GM18907 (cell line): ENCODE data around the gene MICAL3.

Experiments used
- ATAC-seq: cut with Tn5 transposase; IDR thresholded peaks from one replicate; pipeline ENCODE4 v1.9.1; 2021; ENCODE audit warnings: mild to moderate bottlenecking, moderate library complexity; ENCODE audit not compliant: unreplicated experiment

The MICAL3 gene

GRCh38 chr22:17828502-17829080, 195.8 kb downstream of the MICAL3 start:
- ATAC-seq, result no peak

GRCh38 chr22:17827466-17827865, 196.9 kb downstream of the MICAL3 start:
- no peak for ATAC-seq

GRCh38 chr22:17825876-17826550, 198.3 kb downstream of the MICAL3 start:
- ATAC-seq, result no peak

- ATAC-seq, result no peak
Measured at GRCh38 chr22:17824457-17824856, 199.9 kb downstream of the MICAL3 start.

- ATAC-seq, result no peak
Measured at GRCh38 chr22:17823964-17824363, 200.4 kb downstream of the MICAL3 start.

- no peak for ATAC-seq
Measured at GRCh38 chr22:17823226-17823625, 201.1 kb downstream of the MICAL3 start.

GRCh38 chr22:17822087-17822486, 202.3 kb downstream of the MICAL3 start:
- ATAC-seq, result no peak

GRCh38 chr22:17820879-17821439, 203.4 kb downstream of the MICAL3 start:
- no peak for ATAC-seq

- no peak for ATAC-seq
Measured at GRCh38 chr22:17818649-17819048, 205.7 kb downstream of the MICAL3 start.

- no peak for ATAC-seq
Measured at GRCh38 chr22:17818180-17818579, 206.2 kb downstream of the MICAL3 start.

- ATAC-seq, result no peak
Measured at GRCh38 chr22:17817511-17818065, 206.8 kb downstream of the MICAL3 start.

- ATAC-seq, result no peak
Measured at GRCh38 chr22:17817079-17817478, 207.3 kb downstream of the MICAL3 start.

- ATAC-seq, result no peak
Measured at GRCh38 chr22:17816649-17817048, 207.7 kb downstream of the MICAL3 start.

GRCh38 chr22:17815703-17816254, 208.6 kb downstream of the MICAL3 start:
- ATAC-seq, result no peak

- no peak for ATAC-seq
Measured at GRCh38 chr22:17814830-17815229, 209.5 kb downstream of the MICAL3 start.

GRCh38 chr22:17814084-17814483, 210.3 kb downstream of the MICAL3 start:
- ATAC-seq, result no peak

GRCh38 chr22:17811119-17811518, 213.2 kb downstream of the MICAL3 start:
- ATAC-seq, result no peak

GRCh38 chr22:17810570-17811116, 213.7 kb downstream of the MICAL3 start:
- ATAC-seq, result no peak

GRCh38 chr22:17808693-17809403, 215.5 kb downstream of the MICAL3 start:
- no peak for ATAC-seq

GRCh38 chr22:17807578-17808410, 216.6 kb downstream of the MICAL3 start:
- ATAC-seq, result no peak
